GM23338 (cell line): ENCODE data around the gene TMEM138. TPM values are rescaled to one million over a fixed set of nuclear protein-coding genes. Genes with fewer than 3 reads are reported as not detected.

ENCODE experiments used
- ATAC-seq: fragments of 200-7000 bp; cut with Tn5 transposase; 3 replicates; pipeline ENCODE4 v1.9.1; 2020
- DNase-seq: peaks from one replicate; pipeline ENCODE4 v3.0.0-alpha.2; 2015; ENCODE audit warnings: low spot score
- H2AFZ ChIP-seq: fragments of 200-600 bp; sonication (generic); 2 replicates; pipeline ENCODE4 v1.8.0; 2016; ENCODE audit warnings: antibody characterized with exemption, mild to moderate bottlenecking, moderate library complexity
- H3F3A ChIP-seq: fragments of 200-600 bp; sonication (generic); replicated peaks from 2 replicates; pipeline ENCODE4 v1.8.0; 2017; ENCODE audit warnings: antibody characterized with exemption, mixed run types, low read depth
- H3K27ac ChIP-seq: fragments of 200-600 bp; sonication (generic); 2 replicates; pipeline ENCODE4 v1.6.1; 2016; ENCODE audit warnings: low read depth
- H3K27me3 ChIP-seq: fragments of 200-600 bp; sonication (generic); 2 replicates; pipeline ENCODE4 v1.8.0; 2016; ENCODE audit warnings: mild to moderate bottlenecking, mixed run types, moderate library complexity; ENCODE audit not compliant: insufficient read depth
- H3K36me3 ChIP-seq: fragments of 200-600 bp; sonication (generic); 2 replicates; pipeline ENCODE4 v1.8.0; 2016; ENCODE audit warnings: mild to moderate bottlenecking; ENCODE audit not compliant: insufficient read depth
- H3K4me1 ChIP-seq: fragments of 200-600 bp; sonication (generic); 2 replicates; pipeline ENCODE4 v1.8.0; 2016; ENCODE audit warnings: mild to moderate bottlenecking, moderate library complexity; ENCODE audit not compliant: insufficient read depth
- H3K4me2 ChIP-seq: fragments of 200-600 bp; sonication (generic); 2 replicates; pipeline ENCODE4 v1.7.1; 2017; ENCODE audit warnings: mixed run types
- H3K4me3 ChIP-seq: fragments of 200-600 bp; sonication (generic); 2 replicates; pipeline ENCODE4 v1.6.1; 2016; ENCODE audit warnings: mixed run types
- H3K79me2 ChIP-seq: fragments of 200-600 bp; sonication (generic); replicated peaks from 2 replicates; pipeline ENCODE4 v1.8.0; 2017; ENCODE audit warnings: mild to moderate bottlenecking; ENCODE audit not compliant: insufficient read depth
- H3K9me2 ChIP-seq: fragments of 200-600 bp; sonication (generic); 2 replicates; pipeline ENCODE4 v1.8.0; 2017; ENCODE audit not compliant: insufficient read depth
- H4K20me1 ChIP-seq: fragments of 200-600 bp; sonication (generic); replicated peaks from 2 replicates; pipeline ENCODE4 v1.8.0; 2017; ENCODE audit warnings: mild to moderate bottlenecking; ENCODE audit not compliant: insufficient read depth
- H3K27ac Mint-ChIP-seq: 2 replicates; pipeline ENCODE4 v1.8.0; 2020; ENCODE audit warnings: inconsistent platforms, mild to moderate bottlenecking, moderate library complexity, mixed read lengths
- H3K27me3 Mint-ChIP-seq: 3 replicates; pipeline ENCODE4 v1.8.0; 2022; ENCODE audit warnings: low read depth, mild to moderate bottlenecking, moderate library complexity, mixed read lengths, inconsistent platforms; ENCODE audit not compliant: insufficient read depth, poor library complexity
- H3K36me3 Mint-ChIP-seq: 3 replicates; pipeline ENCODE4 v1.8.0; 2021; ENCODE audit warnings: low read depth, mild to moderate bottlenecking, inconsistent platforms, moderate library complexity, mixed read lengths
- H3K4me1 Mint-ChIP-seq: 3 replicates; pipeline ENCODE4 v1.8.0; 2020; ENCODE audit warnings: mild to moderate bottlenecking, inconsistent platforms, mixed read lengths
- H3K4me3 Mint-ChIP-seq: 3 replicates; pipeline ENCODE4 v1.8.0; 2021; ENCODE audit warnings: moderate library complexity, mild to moderate bottlenecking, inconsistent platforms, mixed read lengths
- H3K9me3 Mint-ChIP-seq: 3 replicates; pipeline ENCODE4 v1.8.0; 2020; ENCODE audit warnings: moderate library complexity, mild to moderate bottlenecking, inconsistent platforms, mixed read lengths
- EZH2 ChIP-seq: fragments of 200-600 bp; sonication (generic); IDR thresholded peaks from one replicate; pipeline ENCODE4 v1.8.0; 2017; ENCODE audit warnings: antibody characterized with exemption, mild to moderate bottlenecking, low read depth; ENCODE audit not compliant: unreplicated experiment
- EZH2phosphoT487 ChIP-seq: fragments of 200-600 bp; sonication (generic); IDR thresholded peaks from one replicate; pipeline ENCODE4 v1.8.1; 2018; ENCODE audit warnings: antibody characterized with exemption; ENCODE audit not compliant: unreplicated experiment
- JUNB ChIP-seq: IDR thresholded peaks from one replicate; pipeline ENCODE4 v1.6.1; 2016; ENCODE audit warnings: antibody characterized with exemption; ENCODE audit not compliant: unreplicated experiment
- NANOG ChIP-seq: IDR thresholded peaks from 2 replicates; pipeline ENCODE4 v1.6.1; 2016; ENCODE audit warnings: antibody characterized with exemption, borderline replicate concordance
- POLR2AphosphoS5 ChIP-seq: IDR thresholded peaks from 2 replicates; pipeline ENCODE4 v1.6.1; 2016; ENCODE audit warnings: antibody characterized with exemption, low read depth
- STAT1 ChIP-seq: IDR thresholded peaks from one replicate; pipeline ENCODE4 v1.6.1; 2016; ENCODE audit warnings: antibody characterized with exemption; ENCODE audit not compliant: unreplicated experiment
- ZNF114 ChIP-seq: fragments of 250-450 bp; sonication (Bioruptor Pico); IDR thresholded peaks from 2 replicates; pipeline ENCODE4 v1.5.0; 2020; ENCODE audit warnings: mild to moderate bottlenecking, moderate library complexity
- polyA plus RNA-seq: library from polyadenylated mRNA; unstranded; fragments of >200 nt; fragmentation: Nextera tagmentation; extraction: Ambion mirVana; gene quantifications from 2 replicates; pipeline ENCODE4 v1.2.1, GENCODE V29; 2016
- total RNA-seq: library from RNA; depleted of rRNA; stranded (reverse); fragments of >200 nt; shearing (Covaris generic); gene quantifications from 2 replicates; pipeline ENCODE4 v1.2.3, GENCODE V29; 2014
- TF ChIP-seq, protein P1 (sequence below), 2 experiments: fragments of 200-600 bp in 1 of 2; sonication (generic) in 1 of 2; conservative IDR thresholded peaks; 2 replicates each; pipeline versions ENCODE4 v1.5.1 to v1.6.1; 2016 to 2017; ENCODE audit warnings: antibody characterized with exemption in 2 of 2, low read depth in 2 of 2, mild to moderate bottlenecking in 2 of 2, moderate library complexity in 1 of 2
- TF ChIP-seq, protein P2 (sequence below): IDR thresholded peaks from one replicate; pipeline ENCODE4 v1.6.1; 2018; ENCODE audit warnings: antibody characterized with exemption; ENCODE audit not compliant: unreplicated experiment
- TF ChIP-seq, protein P3 (sequence below): IDR thresholded peaks from 2 replicates; pipeline ENCODE4 v1.6.1; 2016; ENCODE audit warnings: antibody characterized with exemption

TMEM138 gene
- total and polyA plus RNA-seq, 2 experiments from 2014 or later = 30.2 to 32.1 TPM

DNA sequence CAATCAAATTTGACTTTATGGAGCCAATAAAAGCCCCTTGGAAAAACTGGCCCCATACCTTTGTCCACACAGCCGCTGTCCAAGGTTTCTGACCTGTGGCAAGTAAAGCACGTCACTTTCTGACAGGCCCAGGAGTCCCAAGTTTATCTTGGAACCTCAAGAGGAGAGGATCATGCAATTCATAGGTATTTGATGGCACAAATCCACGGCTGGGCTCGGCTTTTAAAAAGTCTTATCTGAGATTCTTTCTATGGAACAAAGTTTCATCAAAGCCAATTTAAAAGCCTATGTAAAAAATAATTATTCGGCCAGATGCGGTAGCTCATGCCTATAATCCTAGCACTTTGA, 13.6 kb downstream of the TMEM138 start:
- Histone ChIP-seq H3K27me3 (no peaks in the 10 kb centered on the region), H3F3A (0 out of 2 replicates have a peak, but pooled peaks cover 3% of the 10 kb centered on the region), H3K4me3 (no peak overlapping the region), H3K36me3 (peaks cover 25% of the 10 kb centered on the region; the same call in 1 of the 2 replicates), H3K9me2 (0 out of 2 replicates have a peak, but pooled peaks cover 3% of the 10 kb centered on the region), H4K20me1 (no peaks in the 10 kb centered on the region), H3K4me1 (no peaks in the 10 kb centered on the region), H2AFZ (no peak overlapping the region), H3K79me2 (no peaks in the 10 kb centered on the region), H3K27ac (no peak overlapping the region), H3K4me2 (no peak overlapping the region)
- DNase-seq = no peak
- peaks cover 3% of the 10 kb centered on the region for H3K27me3 Mint-ChIP-seq
- H3K9me3 Mint-ChIP-seq = peaks cover 41% of the 10 kb centered on the region
- peaks cover 62% of the 10 kb centered on the region for H3K36me3 Mint-ChIP-seq
- TF ChIP-seq NANOG (no peak), EZH2phosphoT487 (no peak), STAT1 (no peak), EZH2 (no peak), ZNF114 (CRISPR knock-in tag) (no peak), POLR2AphosphoS5 (no peak), JUNB (no peak)
- TF ChIP-seq, protein P1, sequence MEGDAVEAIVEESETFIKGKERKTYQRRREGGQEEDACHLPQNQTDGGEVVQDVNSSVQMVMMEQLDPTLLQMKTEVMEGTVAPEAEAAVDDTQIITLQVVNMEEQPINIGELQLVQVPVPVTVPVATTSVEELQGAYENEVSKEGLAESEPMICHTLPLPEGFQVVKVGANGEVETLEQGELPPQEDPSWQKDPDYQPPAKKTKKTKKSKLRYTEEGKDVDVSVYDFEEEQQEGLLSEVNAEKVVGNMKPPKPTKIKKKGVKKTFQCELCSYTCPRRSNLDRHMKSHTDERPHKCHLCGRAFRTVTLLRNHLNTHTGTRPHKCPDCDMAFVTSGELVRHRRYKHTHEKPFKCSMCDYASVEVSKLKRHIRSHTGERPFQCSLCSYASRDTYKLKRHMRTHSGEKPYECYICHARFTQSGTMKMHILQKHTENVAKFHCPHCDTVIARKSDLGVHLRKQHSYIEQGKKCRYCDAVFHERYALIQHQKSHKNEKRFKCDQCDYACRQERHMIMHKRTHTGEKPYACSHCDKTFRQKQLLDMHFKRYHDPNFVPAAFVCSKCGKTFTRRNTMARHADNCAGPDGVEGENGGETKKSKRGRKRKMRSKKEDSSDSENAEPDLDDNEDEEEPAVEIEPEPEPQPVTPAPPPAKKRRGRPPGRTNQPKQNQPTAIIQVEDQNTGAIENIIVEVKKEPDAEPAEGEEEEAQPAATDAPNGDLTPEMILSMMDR (conservative IDR thresholded peaks at IDR 0.05; ENCODE audit: low read depth in 2 of 2) = no peak
- TF ChIP-seq, protein P2, sequence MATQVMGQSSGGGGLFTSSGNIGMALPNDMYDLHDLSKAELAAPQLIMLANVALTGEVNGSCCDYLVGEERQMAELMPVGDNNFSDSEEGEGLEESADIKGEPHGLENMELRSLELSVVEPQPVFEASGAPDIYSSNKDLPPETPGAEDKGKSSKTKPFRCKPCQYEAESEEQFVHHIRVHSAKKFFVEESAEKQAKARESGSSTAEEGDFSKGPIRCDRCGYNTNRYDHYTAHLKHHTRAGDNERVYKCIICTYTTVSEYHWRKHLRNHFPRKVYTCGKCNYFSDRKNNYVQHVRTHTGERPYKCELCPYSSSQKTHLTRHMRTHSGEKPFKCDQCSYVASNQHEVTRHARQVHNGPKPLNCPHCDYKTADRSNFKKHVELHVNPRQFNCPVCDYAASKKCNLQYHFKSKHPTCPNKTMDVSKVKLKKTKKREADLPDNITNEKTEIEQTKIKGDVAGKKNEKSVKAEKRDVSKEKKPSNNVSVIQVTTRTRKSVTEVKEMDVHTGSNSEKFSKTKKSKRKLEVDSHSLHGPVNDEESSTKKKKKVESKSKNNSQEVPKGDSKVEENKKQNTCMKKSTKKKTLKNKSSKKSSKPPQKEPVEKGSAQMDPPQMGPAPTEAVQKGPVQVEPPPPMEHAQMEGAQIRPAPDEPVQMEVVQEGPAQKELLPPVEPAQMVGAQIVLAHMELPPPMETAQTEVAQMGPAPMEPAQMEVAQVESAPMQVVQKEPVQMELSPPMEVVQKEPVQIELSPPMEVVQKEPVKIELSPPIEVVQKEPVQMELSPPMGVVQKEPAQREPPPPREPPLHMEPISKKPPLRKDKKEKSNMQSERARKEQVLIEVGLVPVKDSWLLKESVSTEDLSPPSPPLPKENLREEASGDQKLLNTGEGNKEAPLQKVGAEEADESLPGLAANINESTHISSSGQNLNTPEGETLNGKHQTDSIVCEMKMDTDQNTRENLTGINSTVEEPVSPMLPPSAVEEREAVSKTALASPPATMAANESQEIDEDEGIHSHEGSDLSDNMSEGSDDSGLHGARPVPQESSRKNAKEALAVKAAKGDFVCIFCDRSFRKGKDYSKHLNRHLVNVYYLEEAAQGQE = no peak
- TF ChIP-seq, protein P3, sequence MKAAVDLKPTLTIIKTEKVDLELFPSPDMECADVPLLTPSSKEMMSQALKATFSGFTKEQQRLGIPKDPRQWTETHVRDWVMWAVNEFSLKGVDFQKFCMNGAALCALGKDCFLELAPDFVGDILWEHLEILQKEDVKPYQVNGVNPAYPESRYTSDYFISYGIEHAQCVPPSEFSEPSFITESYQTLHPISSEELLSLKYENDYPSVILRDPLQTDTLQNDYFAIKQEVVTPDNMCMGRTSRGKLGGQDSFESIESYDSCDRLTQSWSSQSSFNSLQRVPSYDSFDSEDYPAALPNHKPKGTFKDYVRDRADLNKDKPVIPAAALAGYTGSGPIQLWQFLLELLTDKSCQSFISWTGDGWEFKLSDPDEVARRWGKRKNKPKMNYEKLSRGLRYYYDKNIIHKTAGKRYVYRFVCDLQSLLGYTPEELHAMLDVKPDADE = no peak
- no peaks in the 10 kb centered on the region for H3K4me1 Mint-ChIP-seq
- no peak overlapping the region for H3K27ac Mint-ChIP-seq
- no peak for ATAC-seq
- no peak overlapping the region for H3K4me3 Mint-ChIP-seq
